ENCODE data around the gene FLNA.

Gene FLNA

GRCh38 chrX:154363706-154364439 lies 10.6 kb downstream of the FLNA start:
- ATAC-seq: no peak

DNA sequence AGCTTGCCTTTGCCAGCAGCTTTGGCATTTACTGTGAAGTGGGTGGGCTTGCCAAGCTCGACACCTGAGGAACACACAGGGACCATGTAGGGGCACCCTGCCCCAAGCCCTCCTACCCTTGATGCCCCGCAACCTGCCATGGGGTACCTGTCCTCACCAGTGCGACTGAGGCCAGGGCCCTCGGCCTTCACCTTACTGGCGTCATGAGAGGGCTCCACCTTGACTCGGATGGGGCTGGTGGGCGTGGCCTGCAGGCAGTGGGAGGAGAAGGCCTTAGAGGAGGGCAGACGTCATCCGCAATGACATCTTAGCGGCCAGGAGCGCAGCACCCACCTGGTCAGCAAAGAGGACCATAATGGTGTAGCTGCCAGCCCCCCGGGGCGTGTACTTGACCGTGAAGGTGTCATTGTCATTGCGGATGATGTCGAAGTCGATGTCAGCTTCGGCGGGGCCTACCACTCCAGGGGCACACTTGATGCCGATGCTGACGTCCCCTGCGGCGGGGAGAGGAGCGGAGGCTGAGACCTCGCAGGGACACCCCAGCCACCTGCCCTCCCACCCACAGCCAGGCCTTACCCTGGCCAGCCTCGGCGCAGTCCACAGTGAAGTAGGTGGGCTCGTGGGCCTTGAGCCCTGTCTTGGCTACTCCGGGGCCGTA lies 12.2 kb downstream of the FLNA start:
- TF ChIP-seq ARNTL (CRISPR knock-in tag; IDR thresholded peaks at IDR 0.05; ENCODE audit: borderline replicate concordance, low read depth): no peak
- TF ChIP-seq PATZ1 (CRISPR knock-in tag; IDR thresholded peaks at IDR 0.05; ENCODE audit: borderline replicate concordance): no peak
- no peak for TF ChIP-seq PPARA (CRISPR knock-in tag; IDR thresholded peaks at IDR 0.05; ENCODE audit: borderline replicate concordance)
- no peak for TF ChIP-seq GLIS3 (CRISPR knock-in tag; IDR thresholded peaks at IDR 0.05)
- TF ChIP-seq, protein P1, sequence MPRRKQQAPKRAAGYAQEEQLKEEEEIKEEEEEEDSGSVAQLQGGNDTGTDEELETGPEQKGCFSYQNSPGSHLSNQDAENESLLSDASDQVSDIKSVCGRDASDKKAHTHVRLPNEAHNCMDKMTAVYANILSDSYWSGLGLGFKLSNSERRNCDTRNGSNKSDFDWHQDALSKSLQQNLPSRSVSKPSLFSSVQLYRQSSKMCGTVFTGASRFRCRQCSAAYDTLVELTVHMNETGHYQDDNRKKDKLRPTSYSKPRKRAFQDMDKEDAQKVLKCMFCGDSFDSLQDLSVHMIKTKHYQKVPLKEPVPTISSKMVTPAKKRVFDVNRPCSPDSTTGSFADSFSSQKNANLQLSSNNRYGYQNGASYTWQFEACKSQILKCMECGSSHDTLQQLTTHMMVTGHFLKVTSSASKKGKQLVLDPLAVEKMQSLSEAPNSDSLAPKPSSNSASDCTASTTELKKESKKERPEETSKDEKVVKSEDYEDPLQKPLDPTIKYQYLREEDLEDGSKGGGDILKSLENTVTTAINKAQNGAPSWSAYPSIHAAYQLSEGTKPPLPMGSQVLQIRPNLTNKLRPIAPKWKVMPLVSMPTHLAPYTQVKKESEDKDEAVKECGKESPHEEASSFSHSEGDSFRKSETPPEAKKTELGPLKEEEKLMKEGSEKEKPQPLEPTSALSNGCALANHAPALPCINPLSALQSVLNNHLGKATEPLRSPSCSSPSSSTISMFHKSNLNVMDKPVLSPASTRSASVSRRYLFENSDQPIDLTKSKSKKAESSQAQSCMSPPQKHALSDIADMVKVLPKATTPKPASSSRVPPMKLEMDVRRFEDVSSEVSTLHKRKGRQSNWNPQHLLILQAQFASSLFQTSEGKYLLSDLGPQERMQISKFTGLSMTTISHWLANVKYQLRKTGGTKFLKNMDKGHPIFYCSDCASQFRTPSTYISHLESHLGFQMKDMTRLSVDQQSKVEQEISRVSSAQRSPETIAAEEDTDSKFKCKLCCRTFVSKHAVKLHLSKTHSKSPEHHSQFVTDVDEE (CRISPR knock-in tag; IDR thresholded peaks at IDR 0.05): no peak
- TF ChIP-seq ZFP3 (CRISPR knock-in tag; IDR thresholded peaks at IDR 0.05): no peak
- no peak for TF ChIP-seq BACH2 (CRISPR knock-in tag; IDR thresholded peaks at IDR 0.05; ENCODE audit: borderline replicate concordance)
- no peak for TF ChIP-seq POU6F1 (CRISPR knock-in tag; IDR thresholded peaks at IDR 0.05; ENCODE audit: borderline replicate concordance, low read depth)
- no peak for TF ChIP-seq ESRRG (CRISPR knock-in tag; IDR thresholded peaks at IDR 0.05)
- TF ChIP-seq RARB (CRISPR knock-in tag; IDR thresholded peaks at IDR 0.05): no peak
- TF ChIP-seq ZFP30 (CRISPR knock-in tag; IDR thresholded peaks at IDR 0.05): no peak
- TF ChIP-seq SNAI2 (CRISPR knock-in tag; IDR thresholded peaks at IDR 0.05): no peak
- TF ChIP-seq CSDC2 (CRISPR knock-in tag; IDR thresholded peaks at IDR 0.05): no peak
- TF ChIP-seq ZNF565 (CRISPR knock-in tag; conservative IDR thresholded peaks at IDR 0.05; ENCODE audit: low read depth): no peak
- no peak for TF ChIP-seq ZC3H10 (CRISPR knock-in tag; IDR thresholded peaks at IDR 0.05)
- no peak for TF ChIP-seq TCF4 (CRISPR knock-in tag; IDR thresholded peaks at IDR 0.05; ENCODE audit: borderline replicate concordance)
- ATAC-seq: no peak

More at GRCh38 chrX:154363706-154364439, 10.6 kb downstream of the FLNA start:
- TF ChIP-seq PATZ1 (CRISPR knock-in tag; IDR thresholded peaks at IDR 0.05; ENCODE audit: borderline replicate concordance) (no peak), TCF4 (CRISPR knock-in tag; IDR thresholded peaks at IDR 0.05; ENCODE audit: borderline replicate concordance) (no peak), ZFP3 (CRISPR knock-in tag; IDR thresholded peaks at IDR 0.05) (no peak), ZC3H10 (CRISPR knock-in tag; IDR thresholded peaks at IDR 0.05) (no peak), TOX (CRISPR knock-in tag; IDR thresholded peaks at IDR 0.05; ENCODE audit: borderline replicate concordance) (no peak), ZNF8 (CRISPR knock-in tag; IDR thresholded peaks at IDR 0.05) (no peak), CSDC2 (CRISPR knock-in tag; IDR thresholded peaks at IDR 0.05) (no peak)
- TF ChIP-seq, protein P1 (CRISPR knock-in tag; IDR thresholded peaks at IDR 0.05): no peak
